Activated CD8-positive, alpha-beta memory T cell treated with anti-CD3 and anti-CD28 coated beads for 24 hours (primary cell): ENCODE results near the gene MAN1A1.
"Not testable (repeated sequence)": the region's sequence is repeated elsewhere in the genome, so short reads cannot be mapped to it uniquely, and the experiment has no call there.

ENCODE experiments used
- DNase-seq: peaks from one replicate; pipeline ENCODE4 v3.0.0-alpha.2; 2020

Gene MAN1A1

DNA sequence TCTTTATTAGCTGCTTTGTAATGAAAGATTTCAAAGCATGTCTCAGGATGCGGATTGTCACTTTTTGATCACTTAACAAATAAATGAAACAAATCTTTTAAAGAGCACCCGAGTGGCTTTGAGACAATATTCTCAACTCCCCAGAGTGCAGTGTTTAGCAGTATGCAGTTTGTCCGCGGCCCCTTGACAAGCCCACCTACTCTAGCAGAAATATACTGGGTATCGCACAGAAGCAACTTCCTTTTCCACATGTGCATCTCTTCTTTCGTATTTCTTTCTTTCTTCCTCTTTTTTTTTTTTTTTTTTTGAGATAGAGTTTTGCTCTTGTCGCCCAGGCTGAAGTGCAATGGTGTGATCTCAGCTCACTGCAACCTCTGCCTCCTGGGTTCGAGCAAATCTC, 186.6 kb downstream of the MAN1A1 start:
- DNase-seq, result no peak

DNA sequence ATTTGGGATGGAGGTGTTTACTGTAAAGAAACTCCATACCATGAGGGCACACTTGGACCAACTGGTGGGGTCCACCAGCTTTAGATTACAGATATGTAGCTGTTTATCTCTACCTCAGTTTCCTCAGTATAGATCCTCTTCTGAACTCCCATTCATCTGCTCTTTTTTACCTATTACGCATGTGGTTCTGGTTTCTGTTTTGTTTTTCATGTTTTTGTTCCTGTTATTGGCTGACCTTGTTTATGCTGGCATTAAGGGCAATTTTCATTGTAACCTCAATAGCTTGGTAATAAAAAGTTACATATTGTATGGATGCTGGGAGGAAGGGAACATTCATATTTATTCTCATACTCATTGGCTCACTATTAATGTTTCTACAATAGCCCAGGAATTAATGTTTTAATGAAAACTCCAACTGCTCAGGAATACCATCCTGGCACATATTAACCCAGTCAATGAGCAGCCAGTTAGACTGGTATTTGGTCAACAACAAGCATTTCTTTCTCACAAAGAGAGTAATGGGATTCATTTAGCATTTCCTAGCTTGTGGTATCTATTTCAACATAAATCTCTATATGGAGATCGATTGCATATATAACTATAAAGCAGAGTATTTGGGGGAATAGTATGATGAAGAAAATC, 187.3 kb downstream of the MAN1A1 start:
- no peak for DNase-seq

DNA sequence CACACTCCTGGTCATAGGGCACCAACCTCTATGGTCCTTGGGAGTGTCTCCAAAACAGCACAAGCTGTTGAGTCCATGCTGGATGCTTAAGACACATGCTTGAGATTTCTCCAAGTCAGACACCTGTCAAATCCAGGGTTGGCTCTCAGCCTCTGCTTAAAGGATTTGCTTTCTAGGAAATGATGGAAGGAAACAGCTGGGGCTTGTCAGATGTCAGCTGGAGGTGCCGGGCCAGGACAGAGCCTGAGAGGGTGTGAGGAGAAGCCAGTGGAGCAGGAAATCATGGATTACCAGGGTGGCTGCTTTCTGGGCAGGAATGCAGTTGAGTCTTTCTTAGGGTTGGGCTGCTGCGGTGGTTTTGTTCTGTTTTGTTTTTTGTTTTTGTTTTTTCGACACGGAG, 188.1 kb downstream of the MAN1A1 start:
- DNase-seq, result no peak

DNA sequence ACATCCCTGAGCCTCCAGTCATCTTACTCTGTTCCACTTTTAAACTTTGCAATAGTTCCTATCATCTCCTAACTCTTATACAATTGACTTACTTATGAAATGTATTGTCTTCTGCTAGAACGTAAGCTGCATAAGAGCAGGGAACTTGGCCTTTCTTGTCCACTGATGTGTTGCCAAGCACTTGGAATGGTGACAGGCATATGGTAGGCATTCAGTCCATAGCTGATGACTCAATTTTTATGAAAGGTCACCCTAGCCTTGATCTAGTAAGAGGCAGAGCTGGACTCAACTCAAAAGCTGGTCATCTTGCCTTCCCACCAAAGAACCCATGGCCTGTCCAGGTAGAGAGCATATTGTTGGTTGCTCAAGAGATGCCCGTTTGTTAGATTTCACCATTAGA, 188.7 kb downstream of the MAN1A1 start:
- no peak for DNase-seq

DNA sequence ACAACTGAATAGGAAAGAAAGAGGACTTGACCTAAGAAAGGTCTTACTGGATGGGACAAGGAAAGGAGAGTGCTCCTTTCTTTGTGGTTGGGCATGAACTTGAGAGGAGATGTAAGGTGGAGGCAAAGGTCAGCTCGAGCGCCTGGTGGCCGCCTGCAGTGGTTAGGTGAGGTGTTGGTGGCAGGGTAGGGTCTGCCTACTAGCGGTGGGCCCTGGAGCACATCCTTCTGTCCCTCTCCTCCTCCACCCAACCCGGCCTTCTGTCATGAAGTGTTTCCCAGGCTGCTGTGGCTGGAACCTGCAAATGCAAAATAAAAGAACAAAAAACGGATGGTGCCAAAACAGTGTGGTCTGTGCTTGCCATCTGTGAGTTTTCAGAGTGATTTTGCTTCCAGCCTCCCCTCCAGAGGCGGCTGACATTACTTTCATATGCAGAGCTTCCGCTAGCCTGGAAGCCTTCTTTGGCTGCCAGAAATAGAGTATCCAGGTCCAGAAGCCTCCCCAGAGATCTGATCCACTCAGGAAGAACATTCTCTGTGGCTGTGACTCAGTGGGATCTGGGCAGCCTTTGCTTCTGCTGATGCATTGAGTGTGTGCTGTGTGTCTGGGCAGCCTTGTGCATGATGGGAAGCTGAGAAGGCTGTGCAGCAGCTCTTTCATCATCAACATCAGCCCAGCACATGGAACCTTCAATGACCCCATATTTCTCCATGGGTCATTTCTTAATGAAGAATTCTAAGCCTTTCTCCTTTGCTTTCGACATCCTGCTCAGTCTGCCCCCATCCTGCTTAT, 191.3 kb downstream of the MAN1A1 start:
- no peak for DNase-seq

DNA sequence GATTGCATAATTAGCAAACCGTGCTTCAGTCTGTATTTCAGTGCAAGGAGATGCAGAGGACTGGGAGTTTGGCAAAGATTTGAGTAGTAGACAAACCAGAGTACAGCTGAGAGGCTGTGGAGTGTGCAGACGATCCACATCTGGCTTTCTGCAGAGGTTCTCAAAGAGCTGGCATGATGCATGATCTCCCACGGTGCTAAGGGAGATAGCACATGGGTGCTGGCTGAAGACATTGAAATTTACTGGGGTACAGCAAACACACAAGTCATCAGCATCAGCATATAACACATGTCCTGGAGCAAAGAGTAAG, 192.1 kb downstream of the MAN1A1 start:
- DNase-seq, result no peak

DNA sequence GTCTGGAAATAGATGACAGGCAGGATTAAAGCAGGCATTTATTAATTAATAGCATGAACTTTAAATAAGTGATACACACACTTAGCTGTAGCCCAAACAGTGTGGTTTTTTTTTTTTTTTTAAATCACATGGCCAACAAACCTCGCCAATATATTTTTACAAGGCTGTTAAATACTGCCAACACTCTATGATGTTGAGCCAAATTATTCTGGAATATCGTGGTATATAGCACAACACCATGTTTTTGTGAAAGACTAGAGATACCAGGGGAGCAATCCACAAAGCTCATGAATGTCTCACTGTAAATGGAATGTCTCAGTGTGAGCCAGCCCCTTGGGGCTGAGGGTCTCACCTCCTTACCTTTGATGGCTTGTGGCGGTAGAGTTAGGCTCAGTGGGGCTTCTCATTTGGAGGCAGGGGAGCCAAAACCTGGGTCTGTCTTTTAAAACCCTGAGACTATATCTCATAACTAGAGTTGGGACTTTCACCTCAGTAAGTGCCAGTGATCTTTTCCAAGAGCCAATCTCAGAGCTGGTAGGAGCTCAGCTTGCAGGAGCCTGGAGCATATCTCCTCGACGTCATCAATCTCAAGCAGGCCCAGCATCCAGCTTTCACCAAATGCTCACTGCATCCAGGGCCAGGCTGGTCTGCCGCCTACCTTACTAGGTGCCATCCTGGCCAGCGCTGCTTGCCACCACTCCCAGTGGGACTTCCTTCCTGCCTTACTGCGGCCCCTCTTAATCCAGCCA, 192.6 kb downstream of the MAN1A1 start:
- no peak for DNase-seq

DNA sequence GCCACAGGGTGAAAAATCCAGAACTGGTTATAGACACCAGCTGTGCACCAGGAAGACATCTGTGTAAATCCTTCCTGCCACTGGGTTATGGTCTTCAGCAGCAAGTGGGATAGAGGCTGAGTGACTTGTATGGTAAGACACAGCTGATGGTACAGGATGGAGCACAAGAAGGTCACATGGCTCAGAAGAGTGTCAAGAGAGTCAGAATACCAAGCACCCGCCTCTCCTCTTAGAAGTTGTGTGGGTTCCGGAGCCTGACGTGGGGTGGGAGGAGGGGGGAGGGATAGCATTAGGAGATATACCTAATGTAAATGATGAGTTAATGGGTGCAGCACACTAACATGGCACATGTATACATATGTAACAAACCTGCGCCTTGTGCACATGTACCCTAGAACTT, 193.5 kb downstream of the MAN1A1 start:
- DNase-seq, result not testable (repeated sequence)

DNA sequence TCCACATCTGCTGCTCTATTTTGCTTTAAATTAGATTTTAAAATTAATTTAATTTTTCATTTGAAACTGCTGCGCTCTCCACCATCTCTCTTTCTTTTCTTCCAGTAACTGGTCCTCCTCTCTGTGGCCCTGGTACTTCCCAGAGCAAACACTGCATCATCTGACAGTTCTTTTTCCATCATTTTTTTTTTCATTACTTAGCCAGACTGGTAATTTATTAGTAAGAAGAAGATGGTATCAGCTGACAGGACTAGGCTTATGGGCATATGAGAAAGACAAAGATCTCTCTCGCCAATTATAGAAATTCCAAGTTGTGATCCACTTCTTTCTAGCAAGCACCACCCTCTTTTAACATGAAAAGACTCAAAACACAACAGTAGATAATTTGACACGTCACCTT, 197.4 kb downstream of the MAN1A1 start:
- no peak for DNase-seq

DNA sequence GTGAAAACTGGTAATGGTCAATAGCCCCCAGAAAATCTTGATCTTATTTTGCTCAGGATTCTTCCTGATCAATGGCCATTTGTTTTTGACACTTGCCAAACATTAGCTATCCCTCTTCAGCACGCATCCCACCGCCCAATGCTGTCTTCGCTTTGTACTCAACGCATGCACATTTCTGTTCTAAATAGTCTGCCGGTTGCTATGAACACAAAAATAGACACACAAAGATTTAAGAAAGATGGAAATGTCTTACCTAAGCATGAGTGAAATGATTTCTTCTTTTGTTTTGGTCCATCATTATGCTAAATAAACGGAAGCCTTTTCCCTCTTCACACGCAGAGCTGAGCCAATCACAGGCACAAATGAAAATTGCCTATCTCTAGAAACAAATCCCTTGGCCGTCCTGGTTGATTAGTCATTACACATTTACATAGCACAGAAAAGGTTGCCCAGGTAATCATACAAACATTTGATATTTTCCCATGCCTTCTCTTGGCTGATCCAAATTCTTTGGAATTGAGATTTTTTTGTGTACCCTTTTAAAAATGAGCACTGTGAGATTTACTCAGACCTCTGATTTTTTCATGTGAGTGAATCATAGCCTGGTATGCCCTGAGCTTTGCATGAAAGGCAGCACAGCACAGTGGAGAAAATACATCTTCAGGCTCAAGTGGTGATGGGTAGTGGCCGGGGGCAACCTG, 200.6 kb downstream of the MAN1A1 start:
- DNase-seq, result no peak

DNA sequence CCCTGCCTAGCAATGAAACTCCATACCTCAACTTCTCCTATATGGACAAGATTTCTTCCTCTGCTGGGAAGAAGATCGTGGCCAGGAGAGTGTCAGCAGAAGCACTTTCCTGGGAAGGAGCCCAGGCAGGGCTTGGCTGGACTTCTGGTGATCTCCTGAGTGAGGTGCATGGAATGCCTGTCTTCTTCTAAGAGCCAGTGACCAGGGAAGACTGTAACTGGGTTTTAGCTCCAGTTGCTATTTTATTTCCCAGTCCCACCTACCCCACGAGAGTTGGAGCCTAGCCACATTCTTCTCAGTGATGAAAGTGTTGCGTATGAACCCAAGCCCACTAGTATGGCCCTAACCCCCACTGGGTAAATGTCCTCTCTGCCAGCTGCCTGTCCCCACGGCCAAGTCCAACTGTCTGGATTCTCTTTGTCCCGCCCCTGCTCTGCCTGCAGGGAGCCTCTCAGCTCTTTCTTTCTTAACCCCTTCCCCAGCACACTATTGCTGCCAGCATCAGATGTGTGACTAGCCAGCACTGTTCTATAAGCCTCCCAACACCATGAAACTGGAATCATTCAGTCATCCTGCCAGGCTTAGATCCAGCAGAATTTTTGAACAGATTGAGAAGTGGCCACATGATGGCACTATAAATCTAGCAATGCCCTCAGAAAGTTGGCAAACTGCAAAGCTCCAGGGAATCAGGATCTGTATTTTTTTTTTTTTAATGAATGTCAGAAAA, 201.3 kb downstream of the MAN1A1 start:
- no peak for DNase-seq

DNA sequence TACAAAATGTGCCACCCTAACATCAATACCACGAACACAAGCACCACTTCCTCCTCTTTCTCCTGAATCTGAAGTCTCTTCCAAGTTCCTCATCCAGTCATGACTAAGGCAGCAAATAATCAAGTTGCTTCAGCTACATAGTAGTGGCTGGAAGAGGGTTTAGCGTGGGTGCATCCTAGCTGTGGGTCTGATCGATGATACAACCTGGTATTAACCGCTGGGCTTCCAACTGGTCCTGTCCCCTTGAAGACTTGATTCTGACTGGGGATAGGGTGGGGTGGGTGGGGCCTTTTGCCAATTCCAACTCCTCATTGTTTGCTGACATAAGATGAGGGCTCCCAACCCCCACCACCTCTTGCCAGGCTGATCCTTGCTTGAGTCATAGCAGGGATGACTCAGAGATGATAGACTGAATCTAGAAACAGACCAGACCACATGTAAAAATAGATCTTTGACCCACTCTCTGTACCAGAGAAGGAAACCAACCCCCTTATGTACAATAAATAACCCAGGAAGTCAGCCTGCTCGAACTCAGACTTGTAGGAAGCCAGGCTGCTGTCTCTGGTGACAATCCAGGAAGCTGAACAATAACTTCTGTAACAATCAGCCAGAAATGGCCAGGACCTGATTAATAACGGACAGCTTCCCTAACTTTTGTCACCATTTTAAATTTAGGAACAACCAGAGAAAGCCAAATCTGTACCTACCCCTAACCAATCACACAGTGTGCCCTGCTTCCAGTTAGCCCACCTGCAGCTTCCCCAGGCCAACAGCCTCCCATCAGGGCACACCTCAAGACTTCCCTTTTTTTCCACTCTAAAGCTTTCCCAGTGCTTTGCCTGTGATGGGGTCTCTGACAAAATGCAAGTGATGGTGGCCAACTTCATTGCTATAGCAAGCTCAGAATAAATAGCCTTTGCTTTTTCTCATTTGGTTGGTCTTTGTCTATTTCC, 202.2 kb downstream of the MAN1A1 start:
- peak; percentile 75 for DNase-seq

DNA sequence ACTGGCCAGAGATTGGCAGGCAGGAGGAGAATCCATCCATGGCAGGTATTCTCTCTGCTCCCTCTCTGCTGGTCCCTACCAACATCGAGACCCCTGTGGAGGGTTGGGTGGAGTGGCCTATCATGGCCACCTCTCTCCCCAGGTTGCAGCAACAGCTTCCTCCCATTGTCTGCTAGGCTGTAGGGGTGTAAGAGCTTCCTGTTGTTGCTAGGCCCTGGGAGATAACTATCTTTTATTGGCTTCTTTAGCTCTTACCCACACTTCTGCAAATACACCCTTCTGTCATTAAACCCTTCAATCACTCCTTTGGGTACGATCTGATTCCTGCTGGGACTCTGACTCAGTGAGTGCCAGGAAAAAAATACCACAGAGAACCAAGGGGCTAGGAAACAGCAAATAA, 204.4 kb downstream of the MAN1A1 start:
- no peak for DNase-seq

DNA sequence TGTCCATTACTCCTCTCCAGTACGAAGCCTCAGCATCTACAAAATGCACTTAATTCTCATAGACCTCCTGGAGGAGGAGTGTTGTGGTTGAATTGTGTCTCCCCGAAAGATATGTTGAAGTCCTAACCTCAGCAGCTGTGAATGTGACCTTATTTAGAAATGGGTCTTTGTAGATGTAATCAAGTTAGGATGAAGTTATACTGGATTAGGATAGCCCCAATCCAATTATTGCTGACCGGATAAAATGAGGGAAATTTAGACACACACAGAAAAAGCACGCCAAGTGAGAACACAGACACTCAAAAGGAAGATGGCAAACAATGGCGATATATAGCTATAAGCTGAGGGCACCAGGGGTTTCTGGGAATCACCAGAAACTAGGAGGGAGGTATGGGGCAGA, 206.9 kb downstream of the MAN1A1 start:
- DNase-seq, result no peak

DNA sequence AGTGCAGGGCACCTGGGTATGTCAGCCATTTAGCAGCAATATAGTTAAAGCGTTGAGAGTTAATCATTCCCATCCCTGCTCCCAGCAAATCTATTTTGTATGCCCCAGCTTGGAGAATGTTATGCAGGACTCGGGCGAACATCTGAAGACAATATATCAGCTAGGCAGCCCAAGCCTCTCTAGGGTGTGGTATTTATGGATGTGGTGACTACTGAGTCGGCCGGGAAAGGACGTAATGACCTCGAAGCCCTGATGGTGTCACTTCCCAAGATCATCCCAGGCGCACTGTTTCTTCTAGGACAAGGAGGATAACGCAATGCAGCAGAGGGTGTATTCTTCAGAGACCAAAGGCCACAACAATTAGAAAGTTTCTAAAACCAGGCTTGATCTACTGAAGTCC, 207.5 kb downstream of the MAN1A1 start:
- DNase-seq, result no peak

DNA sequence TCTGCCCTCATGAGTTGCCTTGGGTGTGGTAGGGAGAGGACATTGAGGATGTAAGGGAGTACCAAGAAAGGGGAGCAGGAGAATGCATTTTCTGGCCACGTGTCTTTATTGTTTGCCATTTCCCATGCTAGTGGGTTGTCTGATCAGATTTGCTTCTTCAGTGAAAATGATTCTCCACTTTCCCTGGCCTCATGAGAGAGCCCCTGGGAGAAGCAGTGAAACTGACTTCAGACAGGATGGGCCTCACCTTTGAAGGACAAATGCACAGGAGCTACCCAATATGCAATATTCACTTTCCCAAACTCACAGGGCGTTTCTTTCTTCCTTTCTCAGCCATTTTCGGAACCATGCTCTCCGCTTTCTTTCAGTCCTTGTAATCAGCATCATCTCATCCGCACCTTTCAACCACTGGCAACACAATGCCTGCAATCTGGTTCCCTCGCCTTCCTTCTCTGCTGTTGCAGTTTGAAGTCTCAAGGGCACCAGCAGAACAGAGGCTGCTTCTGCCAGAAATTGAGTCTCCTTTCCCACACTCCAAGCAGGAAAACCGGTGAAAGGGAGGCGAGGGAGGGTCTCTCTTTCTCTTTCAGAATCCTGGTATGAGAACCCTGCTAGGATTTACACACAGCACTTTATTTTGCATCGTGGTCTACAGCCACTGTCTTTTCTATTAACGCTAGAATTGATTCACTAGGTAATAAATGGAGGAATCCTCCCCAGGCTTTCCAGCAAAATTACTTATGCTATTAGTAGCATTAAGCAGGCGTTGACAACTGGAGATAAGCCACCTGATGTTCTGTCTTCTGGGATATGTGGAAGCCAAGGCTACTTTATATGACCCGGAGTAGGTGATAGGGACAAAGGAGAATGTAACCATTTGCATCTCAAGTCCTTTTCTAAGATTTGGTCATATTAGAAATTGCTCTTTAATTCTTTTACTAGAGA, 209.1 kb downstream of the MAN1A1 start:
- DNase-seq, result no peak

DNA sequence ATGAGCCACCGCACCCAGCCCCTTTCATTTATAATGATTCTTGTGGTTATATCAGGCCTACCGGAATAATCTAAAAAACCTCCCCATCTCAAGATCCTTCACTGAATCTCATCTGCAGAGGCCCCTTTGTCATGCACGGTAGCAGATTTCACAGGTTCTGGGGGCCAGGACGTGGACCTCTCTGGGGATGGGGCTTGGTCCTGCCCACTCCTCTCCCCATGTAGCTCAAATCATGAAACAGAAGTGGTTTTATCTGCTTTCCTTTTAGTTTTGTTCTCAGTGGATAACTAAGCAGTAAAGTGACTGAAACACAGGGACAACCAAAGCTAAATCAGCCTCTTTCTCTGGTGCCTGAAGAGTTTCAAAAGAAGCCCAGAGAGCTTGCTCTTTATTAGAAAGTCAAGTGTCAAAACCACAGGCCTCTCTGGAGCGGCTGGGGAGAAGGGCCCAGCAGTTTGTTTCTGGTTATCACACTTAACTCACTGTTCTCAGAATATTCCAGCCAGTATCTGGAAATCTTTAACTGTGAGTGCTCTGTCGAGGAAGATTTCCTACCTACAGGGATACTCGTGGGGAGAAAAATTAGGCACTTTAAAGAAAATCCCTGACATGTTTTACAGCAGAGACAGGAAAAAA, 210.5 kb downstream of the MAN1A1 start:
- DNase-seq, result no peak

DNA sequence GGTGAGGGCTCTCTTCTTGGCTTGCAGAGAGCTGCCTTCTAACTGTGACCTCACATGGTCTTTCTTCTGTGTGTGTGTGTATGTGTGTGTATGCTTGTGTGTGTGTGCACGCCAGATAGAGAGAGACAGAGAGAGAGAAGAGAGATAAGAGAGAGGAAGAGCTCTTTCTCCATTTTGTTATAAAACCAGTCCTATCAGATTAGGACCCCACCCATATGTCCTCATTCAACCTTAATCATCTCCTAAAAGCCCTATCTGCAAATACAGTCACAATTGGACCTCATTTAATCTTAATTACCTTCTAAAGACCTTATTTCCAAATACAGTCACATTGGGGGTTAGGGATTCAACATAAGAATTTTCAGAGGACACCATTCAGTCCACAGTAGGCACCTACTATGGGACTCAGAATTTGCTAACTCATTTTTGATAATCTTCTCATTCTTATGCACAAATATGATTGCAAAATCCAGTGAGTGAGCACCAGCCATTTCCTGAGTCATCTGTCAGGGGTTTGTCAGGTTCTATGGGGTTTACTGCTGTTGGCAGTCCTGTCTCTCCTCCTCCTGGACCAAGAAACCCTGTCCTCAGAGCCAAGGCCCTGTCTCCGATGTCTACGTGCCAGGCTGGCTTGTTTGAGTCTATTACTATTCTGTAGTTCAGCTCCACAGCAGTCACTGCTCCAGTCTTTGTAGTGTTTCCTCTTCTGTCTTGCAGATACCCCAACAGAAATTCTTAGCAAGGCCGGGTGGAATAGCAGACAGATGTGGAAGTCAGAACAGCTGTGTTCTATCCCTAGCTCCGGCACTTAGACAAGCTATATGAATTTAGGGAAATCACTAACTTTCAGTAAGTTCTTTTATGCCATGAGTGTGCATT, 212.1 kb downstream of the MAN1A1 start:
- no peak for DNase-seq

DNA sequence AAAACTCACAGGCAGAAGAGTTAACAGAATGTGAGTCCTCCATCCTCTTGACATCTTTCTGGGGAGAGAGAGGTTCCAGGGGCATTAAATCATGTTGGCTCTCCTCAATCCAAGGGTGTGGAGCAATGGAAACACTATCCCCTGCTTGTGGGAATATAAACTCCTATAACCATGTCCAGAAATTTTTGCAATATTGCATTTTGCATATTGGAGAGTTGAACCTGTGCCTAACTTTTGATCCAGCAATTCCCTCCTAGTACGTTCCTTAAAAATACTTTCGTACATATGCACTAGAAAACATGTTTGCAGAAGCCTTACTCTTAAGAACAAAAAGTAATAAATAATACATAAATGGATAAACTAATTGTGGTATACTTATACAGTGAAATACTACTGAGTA, 214.8 kb downstream of the MAN1A1 start:
- DNase-seq, result no peak
